ENCODE measurements around the gene TMEM190. TPM values are rescaled to one million over a fixed set of nuclear protein-coding genes. Genes with fewer than 3 reads are reported as not detected.
A peak's percentile ranks its signal among the peaks of the same experiment; 100 is the strongest.

The TMEM190 gene
- total RNA-seq, 1 donor: not detected

- DNase-seq (ENCODE audit: low read depth): no peak
- H3K4me3 ChIP-seq (ENCODE audit: low read depth, low read length): peak overlapping the region; percentile 60
- no peak for TF ChIP-seq CTCF (IDR thresholded peaks at IDR 0.05; ENCODE audit: insufficient read depth, low read length)
Observed at GRCh38 chr19:55353356-55353802, 23.2 kb upstream of the TMEM190 start.

GRCh38 chr19:55353803-55354697, 22.6 kb upstream of the TMEM190 start:
- peak overlapping the region; percentile 60 for H3K4me3 ChIP-seq (ENCODE audit: low read depth, low read length)
- DNase-seq (ENCODE audit: low read depth): peak; percentile 39
- TF ChIP-seq CTCF (IDR thresholded peaks at IDR 0.05; ENCODE audit: insufficient read depth, low read length): no peak

- H3K4me3 ChIP-seq (ENCODE audit: low read depth, low read length): peak within 1 kb of the TSS; percentile 60
- DNase-seq (ENCODE audit: low read depth): no peak
- TF ChIP-seq CTCF (IDR thresholded peaks at IDR 0.05; ENCODE audit: insufficient read depth, low read length): no peak
Observed at GRCh38 chr19:55354698-55355212, 21.9 kb upstream of the TMEM190 start, which contains the start of gene COX6B2. TSS of gene COX6B2 (minus strand) at chr19:55354719. CDS start at chr19:55354521, 198 bp downstream.

DNA sequence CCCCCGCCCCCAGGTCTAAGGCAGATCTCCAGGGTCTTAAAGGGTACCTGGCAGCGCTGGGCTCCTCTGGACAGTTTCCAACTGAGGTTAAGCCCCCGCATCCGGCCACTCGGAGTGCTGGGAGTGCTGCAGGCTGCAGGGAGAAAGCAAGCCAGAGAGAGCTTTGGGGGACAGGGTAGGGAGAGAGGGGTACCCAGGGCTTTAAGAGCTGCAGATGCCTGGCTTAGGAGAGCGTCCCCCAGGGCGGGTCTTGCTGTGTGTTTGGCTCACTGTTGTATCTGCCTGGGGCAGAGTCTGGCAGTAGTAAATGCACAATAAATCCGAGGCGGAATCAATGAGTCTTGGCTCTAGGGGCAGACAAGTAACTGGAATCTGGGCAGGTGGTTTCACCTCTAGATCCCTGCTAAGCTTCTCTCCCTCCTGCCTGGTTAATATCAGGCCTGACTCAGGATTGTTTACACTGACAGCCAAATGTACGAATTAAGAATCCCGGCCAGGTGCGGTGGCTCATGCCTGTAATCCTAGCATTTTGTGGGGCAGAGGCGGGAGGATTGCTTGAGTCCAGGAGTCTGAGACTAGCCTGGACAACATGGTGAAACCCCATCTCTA, 21.3 kb upstream of the TMEM190 start:
- DNase-seq (ENCODE audit: low read depth): no peak
- H3K4me3 ChIP-seq (ENCODE audit: low read depth, low read length): no peak overlapping the region
- no peak for TF ChIP-seq CTCF (IDR thresholded peaks at IDR 0.05; ENCODE audit: insufficient read depth, low read length)

GRCh38 chr19:55358493-55358892, 18.1 kb upstream of the TMEM190 start:
- no peak for DNase-seq (ENCODE audit: low read depth)
- TF ChIP-seq CTCF (IDR thresholded peaks at IDR 0.05; ENCODE audit: insufficient read depth, low read length): no peak
- no peak overlapping the region for H3K4me3 ChIP-seq (ENCODE audit: low read depth, low read length)

GRCh38 chr19:55358943-55359908, 17.4 kb upstream of the TMEM190 start:
- no peak for TF ChIP-seq CTCF (IDR thresholded peaks at IDR 0.05; ENCODE audit: insufficient read depth, low read length)
- H3K4me3 ChIP-seq (ENCODE audit: low read depth, low read length): no peak overlapping the region
- no peak for DNase-seq (ENCODE audit: low read depth)

All from fibroblast of the aortic adventitia (primary cell).